ENCODE results near the gene RABGAP1.
"Not testable (repeated sequence)": the region's sequence is repeated elsewhere in the genome, so short reads cannot be mapped to it uniquely, and the experiment has no call there.

Gene RABGAP1

DNA sequence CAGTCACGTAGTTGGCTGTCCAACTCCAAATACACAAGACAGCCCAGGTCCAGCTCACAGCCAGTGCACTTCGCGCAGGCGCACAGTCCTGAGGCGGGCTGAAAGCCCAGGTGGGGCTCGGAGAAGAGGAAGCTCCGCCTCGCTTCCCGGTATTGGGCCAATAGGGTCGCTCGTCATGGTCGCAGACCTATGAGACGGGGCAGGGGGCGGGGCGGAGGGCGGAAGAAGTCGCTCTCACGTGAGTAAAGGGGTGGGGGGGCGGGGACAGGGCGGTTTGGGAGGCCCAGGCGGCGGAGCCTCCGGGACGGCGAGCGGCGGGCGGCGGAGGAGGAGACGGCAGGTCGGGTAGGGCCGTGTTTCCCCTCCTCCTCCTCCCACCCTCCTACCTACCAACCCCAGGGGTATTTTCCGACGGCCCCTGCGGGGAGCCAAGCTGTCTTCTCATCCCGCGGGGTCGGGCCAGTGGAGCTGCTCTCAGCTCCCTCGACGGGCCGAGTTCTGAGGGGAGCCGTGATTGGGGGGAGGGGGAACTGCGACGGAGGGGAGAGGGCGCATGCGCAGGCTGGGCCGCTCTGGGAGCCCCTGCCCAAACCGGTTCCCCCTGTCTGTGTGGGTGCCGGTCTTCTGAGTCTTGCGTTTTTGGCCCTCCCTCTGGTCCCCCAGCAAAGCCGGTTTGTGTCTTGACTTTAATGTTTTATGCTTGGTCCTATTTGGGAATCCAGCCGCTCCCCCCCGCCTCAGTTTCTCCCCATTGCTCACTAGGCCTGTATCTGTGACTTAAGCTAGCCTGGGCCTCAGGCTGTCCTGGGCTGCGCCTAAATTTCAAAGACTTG lies at the start of gene RABGAP1:
Gene RABGAP1, plus strand, starts transcription at position 272 of the 833 bp plus-strand sequence. CDS start 16,040 bp downstream, outside the sequence.
- DNase-seq (ENCODE audit: low read depth in 3 of 3, low spot score in 1 of 3): peak; percentile 96 to 97 (median 97)

DNA sequence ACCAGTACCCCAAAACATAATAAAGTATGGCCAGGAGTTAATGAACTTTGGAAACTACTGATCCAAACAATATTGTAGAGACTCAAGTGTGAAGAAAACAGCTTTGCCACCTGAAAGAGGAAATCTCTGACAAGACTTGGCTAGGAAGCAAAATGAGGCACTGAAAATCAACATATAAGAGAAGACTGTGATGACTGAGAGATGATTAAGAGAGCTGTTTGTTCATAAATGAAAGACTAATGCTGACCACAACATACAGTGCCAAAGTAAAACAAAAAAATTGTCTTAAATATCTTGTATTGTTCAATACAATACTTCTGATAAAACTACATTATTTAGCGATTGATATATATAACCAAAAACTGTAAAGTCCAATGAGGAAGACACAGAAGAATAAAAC lies 42.9 kb upstream of the RABGAP1 start:
- DNase-seq (ENCODE audit: low read depth in 3 of 3, low spot score in 1 of 3): no peak

DNA sequence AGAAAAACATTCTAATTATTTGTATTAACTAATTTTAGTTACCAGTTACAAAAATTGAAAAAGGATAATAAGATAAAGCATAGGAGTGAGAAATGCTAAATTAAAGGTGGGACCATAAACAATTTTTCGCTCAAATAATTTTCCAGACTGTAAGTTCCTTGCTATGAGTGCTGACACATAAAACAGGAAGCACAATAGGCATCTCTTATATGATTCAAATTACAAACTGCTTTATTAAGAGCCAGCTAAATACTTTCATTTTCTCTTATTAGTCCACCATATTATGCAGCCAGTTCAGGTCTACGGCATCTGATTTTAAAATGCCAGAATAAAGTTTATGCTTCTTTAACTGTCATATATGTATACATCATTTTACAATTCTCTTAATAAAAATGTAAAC lies 40.0 kb upstream of the RABGAP1 start:
- no peak for DNase-seq (ENCODE audit: low read depth in 3 of 3, low spot score in 1 of 3)

DNA sequence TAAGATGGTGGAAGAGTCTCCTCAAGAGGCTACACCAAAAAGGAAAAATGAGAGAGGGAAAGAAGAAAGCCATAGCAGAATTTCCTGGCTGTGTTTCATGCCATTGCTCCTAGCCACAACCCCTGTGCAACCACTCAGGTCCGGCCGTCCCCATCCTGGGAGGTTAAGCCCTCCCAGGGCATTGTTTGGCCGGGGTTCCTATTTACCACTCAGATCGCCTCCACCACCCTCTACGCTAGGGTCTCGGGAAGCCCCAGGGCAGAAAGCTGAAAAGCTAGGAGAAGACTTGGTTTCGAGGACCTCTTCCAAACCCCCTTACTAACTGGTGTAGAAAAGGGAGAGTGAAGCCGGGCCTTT lies 36.4 kb upstream of the RABGAP1 start:
- no peak for DNase-seq (ENCODE audit: low read depth in 3 of 3, low spot score in 1 of 3)

DNA sequence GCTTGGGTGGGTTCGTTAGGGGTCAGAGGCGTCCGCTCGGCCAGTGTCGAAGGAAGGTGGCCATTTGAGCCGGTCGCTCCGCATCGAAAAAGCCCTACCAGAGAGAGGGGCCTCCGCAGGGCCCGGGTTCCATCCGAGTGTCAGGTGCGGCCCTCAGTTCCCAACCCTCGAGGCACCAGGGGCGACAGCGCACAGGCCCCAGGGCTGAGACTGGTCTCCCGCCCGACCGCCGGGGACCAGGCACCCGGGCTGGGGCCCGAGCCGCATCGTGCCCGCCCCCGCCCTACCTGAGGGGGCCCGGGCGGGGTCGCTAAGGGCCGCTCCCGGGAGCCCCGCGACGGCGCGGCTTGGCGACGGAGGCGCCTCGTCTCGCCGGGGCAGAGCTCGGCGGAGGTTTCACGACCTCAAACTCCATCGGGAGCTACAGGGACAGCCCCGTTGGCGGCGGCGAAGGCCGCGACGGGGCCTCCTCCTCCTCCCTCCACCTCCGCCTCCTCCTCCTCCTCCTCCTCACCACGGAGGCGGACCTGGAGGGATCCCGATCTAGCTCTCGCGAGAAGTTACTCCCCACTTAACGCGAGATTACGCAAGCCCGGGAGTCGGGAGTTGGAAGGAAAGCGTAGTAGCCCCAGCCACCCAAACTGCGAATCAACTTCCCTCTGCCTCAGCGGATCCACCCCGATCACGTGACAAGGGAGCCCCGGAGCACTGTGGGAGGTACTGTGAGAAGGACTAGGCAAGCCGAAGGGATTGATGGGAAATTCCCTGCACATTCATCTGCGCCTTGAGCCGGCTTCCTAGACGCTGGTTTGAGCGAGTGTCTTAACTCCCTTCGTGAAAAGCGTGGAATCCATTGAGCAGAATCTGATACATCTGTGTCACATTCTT lies 35.8 kb upstream of the RABGAP1 start, which contains the start of gene RC3H2:
Gene RC3H2, minus strand, starts transcription at position 537 of the 888 bp plus-strand sequence. CDS start 7,850 bp downstream, outside the sequence.
- DNase-seq (ENCODE audit: low read depth in 3 of 3, low spot score in 1 of 3): peak; percentile 85 to 95 (median 91)

DNA sequence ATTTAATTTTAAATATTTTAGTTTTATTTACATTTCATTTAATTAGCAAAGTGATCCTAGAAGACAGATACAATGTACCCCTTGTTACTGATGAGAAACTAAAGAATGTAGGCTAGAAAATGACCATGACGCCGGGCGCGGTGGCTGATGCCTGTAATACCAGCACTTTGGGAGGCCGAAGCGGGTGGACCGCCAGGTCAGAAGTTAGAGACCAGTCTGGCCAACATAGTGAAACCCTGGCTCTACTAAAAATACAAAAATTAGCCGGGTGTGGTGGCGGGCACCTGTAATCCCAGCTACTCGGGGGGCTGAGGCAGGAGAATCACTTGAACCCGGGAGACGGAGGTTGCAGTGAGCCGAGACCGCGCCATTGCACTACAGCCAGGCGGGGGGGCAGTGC lies 34.7 kb upstream of the RABGAP1 start:
- DNase-seq (ENCODE audit: low read depth in 3 of 3, low spot score in 1 of 3): not testable (repeated sequence)

DNA sequence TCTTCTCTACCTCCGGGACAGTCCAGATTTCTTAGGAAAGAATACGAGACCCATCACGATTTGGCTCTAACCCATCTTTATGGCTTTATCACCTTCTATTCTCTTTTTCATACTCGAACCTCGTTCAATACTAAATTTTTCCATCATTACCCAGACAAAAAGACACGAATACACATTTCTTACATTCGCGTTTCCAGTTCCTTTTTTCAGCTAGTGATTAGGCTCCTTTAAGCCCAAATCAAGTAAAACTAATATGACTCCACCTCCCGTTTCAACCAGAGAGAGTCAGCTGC lies 28.2 kb upstream of the RABGAP1 start:
- DNase-seq (ENCODE audit: low read depth in 3 of 3, low spot score in 1 of 3): no peak

DNA sequence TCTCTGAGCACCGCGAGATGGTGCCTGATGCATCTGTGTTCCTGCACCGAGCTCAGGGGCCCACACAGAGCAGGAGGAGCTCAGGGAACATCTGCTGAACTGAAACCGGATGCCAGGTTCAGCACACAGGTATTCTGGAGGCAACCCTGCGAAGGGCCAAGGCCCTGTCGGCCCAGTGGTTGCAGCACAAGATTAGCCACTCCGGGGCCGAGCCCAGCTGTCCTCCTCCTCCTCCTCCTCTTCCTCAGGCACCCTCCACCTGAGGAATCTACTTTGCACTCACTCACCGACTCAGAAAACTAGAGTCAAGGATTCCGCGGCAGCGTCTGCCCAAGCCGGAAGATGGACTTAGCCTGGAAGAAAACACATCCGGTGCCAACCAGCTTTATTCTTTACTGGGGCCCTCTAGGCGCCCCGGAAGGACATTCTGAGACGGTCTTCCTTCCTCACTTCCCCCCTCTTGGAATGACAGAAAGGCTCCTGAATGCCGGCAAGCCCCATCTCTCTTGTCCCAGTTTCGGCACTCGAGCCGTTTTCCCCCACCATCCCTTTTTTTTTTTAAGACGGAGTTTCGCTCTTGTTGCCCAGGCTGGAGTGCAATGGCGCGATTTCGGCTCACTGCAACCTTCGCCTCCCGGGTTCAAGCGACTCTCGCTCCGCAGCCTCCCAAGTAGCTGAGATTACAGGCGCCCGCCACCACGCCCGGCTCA lies 27.7 kb upstream of the RABGAP1 start, which contains the start of gene ZBTB6:
Gene ZBTB6, minus strand, starts transcription at position 360 of the 710 bp plus-strand sequence. CDS start 1,251 bp downstream, outside the sequence.
- DNase-seq (ENCODE audit: low read depth in 3 of 3, low spot score in 1 of 3): peak; percentile 29 to 43 (median 32)

DNA sequence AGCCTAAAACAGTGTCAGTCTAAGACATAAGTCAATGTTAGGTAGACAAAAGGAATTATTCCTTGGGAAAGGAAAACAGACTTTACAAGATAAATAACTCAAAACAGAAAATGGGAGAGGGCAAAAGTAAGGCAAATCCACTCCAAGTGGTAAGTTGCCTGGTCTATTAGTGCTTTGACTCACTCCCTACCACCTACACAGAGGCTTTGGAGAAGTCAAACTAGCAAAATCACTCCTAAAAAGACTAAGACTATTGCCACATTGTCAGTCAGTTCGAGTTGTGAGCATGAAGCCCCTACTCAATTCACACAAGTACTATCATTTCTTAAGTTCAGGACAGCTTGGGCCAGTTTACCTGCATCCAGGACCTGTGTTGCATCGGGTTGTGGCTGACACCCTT lies 22.5 kb upstream of the RABGAP1 start:
- no peak for DNase-seq (ENCODE audit: low read depth in 3 of 3, low spot score in 1 of 3)

DNA sequence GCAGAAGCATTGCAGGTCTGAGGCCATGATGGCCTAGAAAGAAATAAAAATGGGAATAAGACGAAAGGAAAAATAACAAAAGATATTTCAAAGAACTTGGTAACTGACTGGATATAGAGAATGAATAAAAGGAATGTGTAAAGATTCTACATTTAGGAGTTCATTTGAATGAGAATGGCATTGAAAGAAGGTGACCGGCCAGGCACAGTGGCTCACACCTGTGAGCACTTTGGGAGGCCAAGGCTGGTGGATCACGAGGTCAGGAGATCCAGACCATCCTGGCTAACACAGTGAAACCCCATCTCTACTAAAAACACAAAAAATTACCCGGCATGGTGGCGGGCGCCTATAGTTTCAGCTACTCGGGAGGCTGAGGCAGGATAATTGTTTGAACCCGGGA lies 18.1 kb upstream of the RABGAP1 start:
- DNase-seq (ENCODE audit: low read depth in 3 of 3, low spot score in 1 of 3): no peak

DNA sequence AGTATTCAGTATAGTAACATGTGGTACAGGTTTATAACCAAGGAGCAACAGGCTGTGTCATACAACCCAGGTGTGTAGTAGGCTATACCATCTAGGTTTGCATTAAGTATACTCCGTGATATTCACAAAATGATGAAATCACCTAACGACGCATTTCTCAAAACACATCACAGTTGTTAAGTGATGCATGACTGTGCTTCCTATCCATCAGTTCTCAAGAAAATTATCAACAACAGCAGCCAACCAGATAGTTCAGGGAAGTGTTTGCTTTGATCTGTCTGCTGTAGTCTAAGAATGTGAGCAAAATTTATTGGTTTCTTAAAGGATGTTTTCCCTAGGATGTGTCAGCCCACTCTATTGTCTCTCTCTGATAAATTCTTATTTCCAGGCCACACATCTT lies 16.9 kb upstream of the RABGAP1 start:
- DNase-seq (ENCODE audit: low read depth in 3 of 3, low spot score in 1 of 3): no peak

DNA sequence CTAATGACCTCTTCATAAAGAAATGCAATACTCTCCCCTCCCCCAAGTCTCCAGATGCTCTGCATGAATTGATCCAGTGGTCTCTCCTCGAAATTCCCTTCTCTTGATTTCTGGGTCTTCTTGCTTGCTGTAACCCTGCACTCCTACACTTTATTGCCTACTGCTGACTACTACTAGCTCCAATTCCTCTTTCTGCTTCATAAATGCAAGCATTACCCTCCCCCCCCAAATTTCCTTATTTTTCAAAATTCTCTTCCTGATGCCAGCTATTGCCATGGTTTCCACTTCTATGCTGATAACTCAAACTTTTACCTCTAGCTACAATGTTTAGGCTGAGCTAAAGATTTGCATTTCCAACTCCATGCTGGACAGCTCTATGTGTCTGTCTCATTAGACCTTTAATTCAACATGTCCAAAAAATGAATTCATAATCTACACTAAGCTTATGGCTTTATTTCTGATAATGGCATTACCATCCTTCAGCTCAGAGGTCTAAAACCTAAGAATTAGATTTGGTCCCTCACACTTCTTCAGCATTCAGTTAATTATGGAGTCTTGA lies 10.9 kb upstream of the RABGAP1 start:
- no peak for DNase-seq (ENCODE audit: low read depth in 3 of 3, low spot score in 1 of 3)

DNA sequence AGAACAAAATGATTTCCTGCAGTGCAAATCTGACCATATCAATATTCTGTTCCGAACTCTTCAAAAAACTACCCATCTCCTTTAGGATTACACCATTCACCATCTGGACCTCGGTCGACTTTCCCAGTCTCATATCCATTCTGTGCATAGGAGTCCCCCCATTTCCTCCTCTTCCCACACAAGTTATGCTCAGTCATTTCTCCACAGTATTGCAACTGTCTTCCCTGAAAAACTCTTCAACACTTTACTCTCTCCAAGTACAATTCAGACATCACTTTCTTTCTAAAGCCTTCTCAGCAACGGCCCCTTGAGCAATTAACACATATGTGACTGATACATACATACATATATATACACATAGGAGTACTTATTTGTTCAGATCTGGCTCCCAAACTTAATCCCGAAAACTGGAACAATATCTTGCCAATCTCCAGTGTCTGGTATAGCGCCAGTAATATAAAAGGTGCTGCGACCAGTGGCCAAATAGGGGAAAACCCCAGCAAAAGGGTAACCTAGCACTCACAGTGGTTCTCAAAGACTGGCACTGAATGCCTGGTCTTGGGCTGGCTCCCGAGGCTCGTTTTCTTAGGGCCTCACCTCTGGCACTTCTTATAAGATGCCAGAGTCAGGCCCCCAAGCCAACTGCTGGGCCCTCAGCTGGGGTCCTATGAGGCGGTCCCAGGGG lies 10.1 kb upstream of the RABGAP1 start:
- DNase-seq (ENCODE audit: low read depth in 3 of 3, low spot score in 1 of 3): no peak

DNA sequence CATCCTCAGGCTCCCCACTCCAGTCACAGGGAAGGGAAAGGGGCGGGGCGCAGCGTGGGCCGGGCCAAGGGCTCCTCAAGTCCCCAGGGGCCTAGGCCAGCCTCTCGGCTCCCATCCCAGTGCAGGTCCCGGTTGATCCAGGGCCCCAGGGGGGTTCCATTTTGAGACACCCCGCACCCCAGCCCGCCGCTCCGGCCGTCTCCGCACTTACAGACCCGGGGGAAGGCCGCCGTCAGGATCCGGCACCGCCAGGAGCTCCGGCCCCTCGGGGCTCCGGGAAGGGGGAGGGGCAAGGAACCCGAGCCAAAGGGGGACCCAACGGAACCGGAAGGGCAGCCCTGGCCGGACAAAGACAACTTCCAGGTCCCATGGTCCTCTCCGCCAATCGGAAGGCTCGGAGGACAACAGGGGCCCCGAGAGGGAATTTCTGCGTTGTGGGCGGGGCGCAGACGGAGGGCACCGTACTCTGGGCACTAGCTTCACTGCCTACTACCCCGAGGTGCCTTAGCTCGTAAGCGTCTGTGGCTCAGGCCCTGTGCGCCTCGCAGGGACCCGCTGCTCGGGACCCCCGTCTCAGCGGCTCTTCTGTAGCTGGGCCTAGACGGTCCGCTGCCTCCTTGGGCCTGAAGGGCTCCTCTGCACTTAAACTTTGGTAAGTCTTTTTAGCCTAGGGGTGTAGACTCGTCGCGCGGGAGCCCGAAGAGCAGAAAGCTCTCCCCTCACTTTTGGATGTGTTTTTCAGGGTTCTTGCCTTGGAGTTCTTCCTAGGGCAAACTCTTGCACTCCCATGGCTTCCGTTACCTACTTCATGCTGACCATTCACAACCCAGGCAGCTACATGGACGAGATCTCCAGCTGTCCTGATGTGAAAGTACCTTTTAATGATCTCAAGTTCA lies 9.3 kb upstream of the RABGAP1 start, which contains the start of gene ZBTB26:
Gene ZBTB26, minus strand, starts transcription at position 287 of the 896 bp plus-strand sequence. CDS start 11,578 bp downstream, outside the sequence.
- DNase-seq (ENCODE audit: low read depth in 3 of 3, low spot score in 1 of 3): peak; percentile 67 to 76 (median 70)

DNA sequence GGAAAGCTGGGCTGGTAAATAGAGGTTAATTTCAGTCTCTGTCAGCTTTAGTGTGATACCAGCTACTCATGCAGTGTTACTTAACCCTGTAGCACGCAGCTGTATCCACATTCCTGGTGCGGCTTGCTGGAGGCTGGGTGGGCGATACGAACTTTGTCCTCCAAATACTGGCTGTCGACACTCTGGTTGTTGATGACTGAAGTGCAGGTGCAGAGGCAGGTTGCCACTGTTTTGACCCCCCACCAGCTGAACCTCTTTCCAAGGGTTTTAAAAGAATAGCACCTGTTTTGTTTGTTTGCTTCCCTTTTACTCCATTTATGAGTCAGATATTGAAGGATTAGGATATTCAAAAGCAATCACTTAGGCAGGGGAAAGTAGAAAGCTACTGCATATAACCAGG lies 4.4 kb upstream of the RABGAP1 start:
- DNase-seq (ENCODE audit: low read depth in 3 of 3, low spot score in 1 of 3): no peak

DNA sequence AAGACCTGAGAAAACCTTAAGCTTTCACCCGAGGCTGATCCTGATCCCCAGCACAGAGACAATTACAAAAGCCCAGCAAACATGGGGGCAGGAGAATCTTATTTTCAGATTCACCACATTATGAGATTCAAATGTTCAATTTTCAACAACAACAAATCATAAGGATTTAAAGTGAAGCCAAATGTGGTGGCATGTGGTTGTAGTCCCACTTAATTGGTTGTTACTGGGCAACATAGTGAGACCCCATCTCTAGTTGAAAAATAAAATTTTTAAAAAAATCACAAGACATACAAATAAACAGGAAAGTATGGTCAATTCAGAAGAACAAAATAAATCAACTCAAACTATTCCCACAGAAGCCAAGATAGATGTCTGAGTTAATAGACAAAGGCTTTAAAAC lies 3.9 kb upstream of the RABGAP1 start:
- no peak for DNase-seq (ENCODE audit: low read depth in 3 of 3, low spot score in 1 of 3)

DNA sequence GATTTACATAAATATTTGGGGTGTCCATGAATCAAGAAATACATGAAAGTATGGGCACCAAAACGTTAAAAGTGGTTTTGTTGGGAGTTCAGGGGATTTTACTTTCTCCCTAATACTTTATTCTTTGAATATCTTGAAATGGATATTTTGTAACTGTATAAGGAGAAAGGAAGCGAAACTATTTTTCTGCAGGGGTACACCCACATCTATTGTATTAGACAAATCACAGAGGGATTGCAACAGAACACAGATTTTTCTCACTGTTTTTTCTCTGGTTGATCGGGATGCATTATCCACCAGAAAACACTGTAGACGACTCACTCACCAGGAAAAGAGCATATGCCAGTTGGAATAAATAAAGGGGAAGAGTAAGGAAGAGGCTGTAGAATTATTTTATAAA lies 1.2 kb upstream of the RABGAP1 start:
- DNase-seq (ENCODE audit: low read depth in 3 of 3, low spot score in 1 of 3): no peak

DNA sequence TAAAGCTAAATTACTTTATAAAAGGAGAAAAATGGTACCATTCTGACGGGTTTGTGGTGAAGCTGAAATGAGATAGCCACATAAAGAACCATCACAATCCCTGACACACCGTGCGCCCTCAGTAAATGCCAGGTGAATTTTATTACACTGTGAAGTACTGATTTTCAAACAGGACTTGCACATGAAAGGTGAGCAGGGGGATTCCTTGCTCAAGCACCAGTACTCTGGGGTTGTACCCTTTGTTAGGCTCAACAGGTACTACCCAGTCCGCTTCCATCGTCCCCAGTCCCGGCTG lies 419 bp upstream of the RABGAP1 start:
- DNase-seq (ENCODE audit: low read depth in 3 of 3, low spot score in 1 of 3): no peak

DNA sequence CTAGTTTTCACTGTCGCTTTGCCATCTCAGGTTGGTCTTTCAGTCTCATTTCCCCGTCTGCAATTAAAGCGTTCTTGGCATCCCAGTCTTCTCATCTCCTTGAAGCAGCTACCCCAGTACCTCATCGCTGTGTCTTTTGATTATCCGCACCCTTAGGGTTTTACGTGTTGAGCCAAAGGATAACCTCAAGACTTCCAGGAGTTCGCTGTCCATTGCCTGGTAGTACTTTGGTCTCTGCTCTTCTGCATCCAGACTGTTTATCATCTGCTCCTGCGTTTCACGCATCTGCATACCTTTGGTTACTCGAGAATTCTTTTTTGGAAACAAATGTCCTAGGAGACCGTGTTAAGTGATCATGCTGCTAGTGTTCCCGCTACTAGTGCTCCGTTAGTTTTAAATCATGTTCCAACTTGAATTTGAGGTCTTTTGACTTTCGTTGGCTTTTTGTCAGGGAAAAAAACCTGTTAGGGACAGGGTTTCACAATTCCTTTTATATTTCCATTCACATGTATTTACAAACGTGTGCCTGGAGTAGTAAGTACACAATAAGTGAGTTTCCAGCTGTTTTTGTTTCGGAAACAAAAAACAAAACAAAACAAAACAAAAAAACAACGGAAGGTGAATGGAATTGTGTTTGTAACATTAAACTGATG lies 888 bp downstream of the RABGAP1 start:
- no peak for DNase-seq (ENCODE audit: low read depth in 3 of 3, low spot score in 1 of 3)

Measured in stimulated activated CD4-positive, alpha-beta T cell treated with anti-CD3 and anti-CD28 coated beads, TNF-alpha, amount 100 ng/mL, for 1 hour (primary cell).